Measurements from ENCODE around the gene GRIK2.
A peak's percentile ranks its signal among the peaks of the same experiment; 100 is the strongest.

GRIK2 gene

DNA sequence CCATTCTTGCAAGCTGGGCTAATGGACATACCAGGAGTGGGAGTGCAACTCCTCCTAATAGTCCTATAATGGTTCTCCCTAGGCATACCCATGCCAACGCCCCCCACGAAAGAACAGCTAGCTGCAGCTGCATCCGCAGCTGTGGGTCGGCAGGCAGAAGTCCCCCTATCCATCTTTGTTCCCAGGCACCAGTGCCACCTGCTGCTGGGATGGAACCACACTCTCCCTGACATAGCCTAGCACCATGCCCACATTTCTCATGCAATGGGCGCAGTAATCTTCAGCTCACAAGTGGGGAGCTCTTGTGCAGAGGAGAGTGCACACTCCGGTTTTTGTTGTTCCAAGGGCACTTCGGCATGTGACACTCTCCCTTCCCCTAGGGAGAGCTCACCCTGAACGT is 567.8 kb downstream of the GRIK2 start:
- peak; percentile 1 for DNase-seq (ENCODE audit: low read depth)
- H3K4me3 ChIP-seq (ENCODE audit: low read depth, low read length), result no peak overlapping the region
- TF ChIP-seq, protein P1, sequence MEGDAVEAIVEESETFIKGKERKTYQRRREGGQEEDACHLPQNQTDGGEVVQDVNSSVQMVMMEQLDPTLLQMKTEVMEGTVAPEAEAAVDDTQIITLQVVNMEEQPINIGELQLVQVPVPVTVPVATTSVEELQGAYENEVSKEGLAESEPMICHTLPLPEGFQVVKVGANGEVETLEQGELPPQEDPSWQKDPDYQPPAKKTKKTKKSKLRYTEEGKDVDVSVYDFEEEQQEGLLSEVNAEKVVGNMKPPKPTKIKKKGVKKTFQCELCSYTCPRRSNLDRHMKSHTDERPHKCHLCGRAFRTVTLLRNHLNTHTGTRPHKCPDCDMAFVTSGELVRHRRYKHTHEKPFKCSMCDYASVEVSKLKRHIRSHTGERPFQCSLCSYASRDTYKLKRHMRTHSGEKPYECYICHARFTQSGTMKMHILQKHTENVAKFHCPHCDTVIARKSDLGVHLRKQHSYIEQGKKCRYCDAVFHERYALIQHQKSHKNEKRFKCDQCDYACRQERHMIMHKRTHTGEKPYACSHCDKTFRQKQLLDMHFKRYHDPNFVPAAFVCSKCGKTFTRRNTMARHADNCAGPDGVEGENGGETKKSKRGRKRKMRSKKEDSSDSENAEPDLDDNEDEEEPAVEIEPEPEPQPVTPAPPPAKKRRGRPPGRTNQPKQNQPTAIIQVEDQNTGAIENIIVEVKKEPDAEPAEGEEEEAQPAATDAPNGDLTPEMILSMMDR (IDR thresholded peaks at IDR 0.05; ENCODE audit: insufficient read depth, low read depth, low read length, missing control alignments), result no peak

DNA sequence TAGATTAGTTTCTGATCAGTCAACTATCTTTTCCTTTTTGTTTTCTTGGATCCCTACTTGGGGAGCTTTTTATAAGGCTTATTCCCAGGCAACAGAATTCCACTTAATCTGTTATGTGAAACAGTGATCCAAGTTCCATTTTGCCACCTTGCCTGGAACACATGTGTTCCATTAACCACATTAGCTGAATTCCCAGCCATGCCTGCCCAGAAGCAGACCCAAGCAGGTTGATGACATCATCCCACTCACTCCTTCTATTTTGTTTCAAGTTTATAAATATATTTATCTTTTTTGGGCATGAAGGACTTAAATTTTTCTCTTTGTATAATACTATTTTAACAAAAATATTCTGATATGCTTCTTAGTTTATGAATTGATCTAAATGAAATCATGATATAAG is 587.4 kb downstream of the GRIK2 start:
- TF ChIP-seq, protein P1 (IDR thresholded peaks at IDR 0.05; ENCODE audit: insufficient read depth, low read depth, low read length, missing control alignments), result no peak
- no peak for DNase-seq (ENCODE audit: low read depth)
- no peak overlapping the region for H3K4me3 ChIP-seq (ENCODE audit: low read depth, low read length)

DNA sequence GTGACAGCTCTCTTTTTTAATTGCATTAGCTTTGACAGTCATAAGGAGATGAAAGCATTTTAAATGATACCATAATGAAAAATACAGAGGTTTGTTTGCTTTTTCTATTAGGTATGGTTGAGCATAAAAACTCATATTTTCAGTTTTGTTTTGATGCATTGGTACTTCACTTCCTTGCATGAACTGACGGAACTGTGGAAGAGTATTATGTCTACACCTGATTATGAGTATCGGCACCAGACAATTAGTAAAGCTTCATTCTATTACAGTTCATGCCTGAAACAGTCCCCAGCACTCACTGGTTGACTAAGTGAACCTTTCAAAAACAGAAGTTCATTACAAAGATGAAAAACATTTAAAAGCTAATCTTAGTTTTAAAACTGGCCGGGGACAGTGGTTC is 593.0 kb downstream of the GRIK2 start:
- H3K4me3 ChIP-seq (ENCODE audit: low read depth, low read length), result no peak overlapping the region
- peak; percentile 6 for DNase-seq (ENCODE audit: low read depth)
- TF ChIP-seq, protein P1 (IDR thresholded peaks at IDR 0.05; ENCODE audit: insufficient read depth, low read depth, low read length, missing control alignments), result no peak

DNA sequence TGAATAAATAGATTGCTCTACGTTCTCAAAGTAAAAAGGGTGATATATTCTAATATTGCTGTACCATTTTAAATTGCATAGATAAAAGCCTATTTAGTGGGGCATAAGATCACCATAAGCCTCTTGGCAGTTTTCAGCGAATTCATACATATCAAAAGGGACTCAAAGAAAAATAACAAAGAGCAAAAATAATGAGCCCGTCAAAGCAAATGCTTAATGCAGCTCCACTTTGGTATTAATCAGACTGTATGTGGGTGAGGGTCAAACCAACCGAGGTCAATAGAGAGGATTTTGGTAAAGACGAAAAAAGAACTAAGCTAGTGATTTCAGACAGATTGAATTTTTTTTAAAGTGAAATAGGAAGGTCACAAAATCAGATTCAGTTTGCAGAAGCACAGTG is 598.8 kb downstream of the GRIK2 start:
- no peak overlapping the region for H3K4me3 ChIP-seq (ENCODE audit: low read depth, low read length)
- TF ChIP-seq, protein P1 (IDR thresholded peaks at IDR 0.05; ENCODE audit: insufficient read depth, low read depth, low read length, missing control alignments), result no peak
- DNase-seq (ENCODE audit: low read depth), result no peak

DNA sequence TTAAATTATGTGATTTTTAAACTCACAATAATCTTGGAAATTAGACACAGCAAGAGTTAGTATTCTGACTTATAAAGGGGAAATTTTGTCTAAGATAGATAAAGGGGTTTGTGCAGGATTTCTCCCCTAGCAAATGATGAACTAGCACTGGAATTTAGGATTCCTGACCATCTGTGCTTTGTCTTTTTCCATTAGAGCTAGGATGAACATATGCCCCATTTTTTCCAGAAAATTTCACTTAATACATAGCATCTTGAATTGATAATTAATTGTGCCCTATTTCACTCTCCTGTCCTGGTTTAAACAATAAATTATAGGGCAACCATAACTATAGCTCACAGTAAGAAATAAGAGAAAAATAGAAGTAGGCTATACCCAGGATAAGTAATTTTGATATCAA is 601.0 kb downstream of the GRIK2 start:
- TF ChIP-seq, protein P1 (IDR thresholded peaks at IDR 0.05; ENCODE audit: insufficient read depth, low read depth, low read length, missing control alignments), result no peak
- DNase-seq (ENCODE audit: low read depth), result no peak
- no peak overlapping the region for H3K4me3 ChIP-seq (ENCODE audit: low read depth, low read length)

DNA sequence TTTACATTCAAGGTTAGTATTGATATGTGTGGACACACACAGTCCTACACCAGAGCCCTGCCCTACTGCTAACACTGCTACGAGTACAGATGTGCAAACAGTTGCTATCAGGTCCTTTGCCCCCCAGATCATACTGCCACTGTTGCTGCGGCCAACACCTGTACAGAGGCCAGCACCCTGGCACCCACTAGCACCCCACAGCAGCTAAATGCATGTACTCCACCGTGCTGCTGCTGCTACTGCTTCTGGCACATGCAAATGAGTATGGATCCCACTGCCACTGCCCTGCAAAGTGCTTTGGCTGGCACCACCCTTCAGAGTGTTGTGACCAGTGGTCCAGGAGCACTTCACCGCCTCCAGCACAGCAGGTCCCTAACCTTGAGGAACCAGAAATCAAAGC is 621.9 kb downstream of the GRIK2 start:
- no peak overlapping the region for H3K4me3 ChIP-seq (ENCODE audit: low read depth, low read length)
- no peak for DNase-seq (ENCODE audit: low read depth)
- TF ChIP-seq, protein P1 (IDR thresholded peaks at IDR 0.05; ENCODE audit: insufficient read depth, low read depth, low read length, missing control alignments), result no peak

DNA sequence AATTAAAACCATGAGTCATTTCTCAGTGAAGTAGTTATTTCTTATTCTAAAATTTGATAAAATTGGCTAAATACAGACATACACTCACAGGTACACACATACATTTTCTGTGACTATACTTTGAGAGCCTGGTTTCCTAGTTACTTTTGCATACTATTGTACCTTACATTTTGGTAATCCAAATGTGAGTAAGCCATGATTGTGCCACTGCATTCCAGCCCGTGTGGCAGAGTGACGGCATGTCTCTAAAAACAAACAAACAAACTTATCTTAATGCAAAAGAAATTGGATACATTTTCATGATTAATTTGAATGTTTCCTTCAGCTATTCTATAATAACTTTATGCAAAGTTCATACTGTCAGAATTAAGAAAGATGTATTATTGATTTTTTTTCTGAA is 628.8 kb downstream of the GRIK2 start:
- TF ChIP-seq, protein P1 (IDR thresholded peaks at IDR 0.05; ENCODE audit: insufficient read depth, low read depth, low read length, missing control alignments), result no peak
- DNase-seq (ENCODE audit: low read depth), result no peak
- H3K4me3 ChIP-seq (ENCODE audit: low read depth, low read length), result no peak overlapping the region
